ENCODE measurements around the gene NTN4.

NTN4 gene

GRCh38 chr12:95643256-95643655, 147.3 kb downstream of the NTN4 start:
- H3K4me1 ChIP-seq (ENCODE audit: control insufficient read depth, low read depth, low read length), result no peaks in the 10 kb centered on the region
- H3K9me3 ChIP-seq (ENCODE audit: control insufficient read depth, low read depth, low read length), result peaks cover 3% of the 10 kb centered on the region
- no peaks in the 10 kb centered on the region for H3K36me3 ChIP-seq (ENCODE audit: control insufficient read depth, low read depth, low read length)
- H3K9ac ChIP-seq (ENCODE audit: low read length), result no peak overlapping the region
- no peak overlapping the region for H3K27ac ChIP-seq (ENCODE audit: low read length)
- H3K27me3 ChIP-seq (ENCODE audit: control insufficient read depth, insufficient read depth, low read length), result no peaks in the 10 kb centered on the region
- no peak overlapping the region for H3K4me3 ChIP-seq (ENCODE audit: low read length)

- H3K9me3 ChIP-seq (ENCODE audit: control insufficient read depth, low read depth, low read length), result peaks cover 3% of the 10 kb centered on the region
- no peaks in the 10 kb centered on the region for H3K27me3 ChIP-seq (ENCODE audit: control insufficient read depth, insufficient read depth, low read length)
- no peaks in the 10 kb centered on the region for H3K36me3 ChIP-seq (ENCODE audit: control insufficient read depth, low read depth, low read length)
- H3K9ac ChIP-seq (ENCODE audit: low read length), result no peak overlapping the region
- no peak overlapping the region for H3K4me3 ChIP-seq (ENCODE audit: low read length)
- H3K4me1 ChIP-seq (ENCODE audit: control insufficient read depth, low read depth, low read length), result no peaks in the 10 kb centered on the region
- no peak overlapping the region for H3K27ac ChIP-seq (ENCODE audit: low read length)
Measured at GRCh38 chr12:95642583-95642982, 148.0 kb downstream of the NTN4 start.

GRCh38 chr12:95641299-95641952, 149.1 kb downstream of the NTN4 start:
- Histone ChIP-seq H3K4me1 (ENCODE audit: control insufficient read depth, low read depth, low read length) (no peaks in the 10 kb centered on the region), H3K9me3 (ENCODE audit: control insufficient read depth, low read depth, low read length) (peaks cover 3% of the 10 kb centered on the region), H3K4me3 (ENCODE audit: low read length) (no peak overlapping the region), H3K9ac (ENCODE audit: low read length) (no peak overlapping the region), H3K27me3 (ENCODE audit: control insufficient read depth, insufficient read depth, low read length) (no peaks in the 10 kb centered on the region), H3K27ac (ENCODE audit: low read length) (no peak overlapping the region), H3K36me3 (ENCODE audit: control insufficient read depth, low read depth, low read length) (no peaks in the 10 kb centered on the region)

DNA sequence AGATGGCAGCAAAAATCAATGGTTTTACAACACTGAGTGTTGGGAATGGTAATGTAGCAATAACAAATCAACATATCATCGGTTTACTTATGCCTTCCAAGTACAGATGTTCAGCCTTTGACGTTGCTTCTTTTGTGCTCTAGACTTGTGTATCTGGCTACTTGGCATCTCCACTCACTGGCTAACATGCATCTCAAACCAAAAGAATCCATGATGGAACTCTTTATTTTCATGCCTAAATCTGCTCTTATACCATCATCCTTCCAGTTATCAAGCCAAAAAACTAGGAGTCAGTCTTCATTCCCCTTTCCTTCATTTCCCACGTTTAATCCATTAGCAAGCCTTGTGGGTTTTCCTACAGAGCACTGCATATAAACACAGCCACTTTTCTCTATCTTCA, 150.0 kb downstream of the NTN4 start:
- H3K36me3 ChIP-seq (ENCODE audit: control insufficient read depth, low read depth, low read length), result no peaks in the 10 kb centered on the region
- H3K27ac ChIP-seq (ENCODE audit: low read length), result no peak overlapping the region
- no peak overlapping the region for H3K9ac ChIP-seq (ENCODE audit: low read length)
- H3K9me3 ChIP-seq (ENCODE audit: control insufficient read depth, low read depth, low read length), result peaks cover 3% of the 10 kb centered on the region
- H3K4me3 ChIP-seq (ENCODE audit: low read length), result no peak overlapping the region
- no peaks in the 10 kb centered on the region for H3K4me1 ChIP-seq (ENCODE audit: control insufficient read depth, low read depth, low read length)
- H3K27me3 ChIP-seq (ENCODE audit: control insufficient read depth, insufficient read depth, low read length), result no peaks in the 10 kb centered on the region

GRCh38 chr12:95637471-95638155, 153.0 kb downstream of the NTN4 start:
- H3K9ac ChIP-seq (ENCODE audit: low read length), result no peak overlapping the region
- no peak overlapping the region for H3K27ac ChIP-seq (ENCODE audit: low read length)
- H3K4me3 ChIP-seq (ENCODE audit: low read length), result no peak overlapping the region
- H3K4me1 ChIP-seq (ENCODE audit: control insufficient read depth, low read depth, low read length), result no peaks in the 10 kb centered on the region
- H3K9me3 ChIP-seq (ENCODE audit: control insufficient read depth, low read depth, low read length), result peaks cover 3% of the 10 kb centered on the region
- no peaks in the 10 kb centered on the region for H3K36me3 ChIP-seq (ENCODE audit: control insufficient read depth, low read depth, low read length)
- no peaks in the 10 kb centered on the region for H3K27me3 ChIP-seq (ENCODE audit: control insufficient read depth, insufficient read depth, low read length)

DNA sequence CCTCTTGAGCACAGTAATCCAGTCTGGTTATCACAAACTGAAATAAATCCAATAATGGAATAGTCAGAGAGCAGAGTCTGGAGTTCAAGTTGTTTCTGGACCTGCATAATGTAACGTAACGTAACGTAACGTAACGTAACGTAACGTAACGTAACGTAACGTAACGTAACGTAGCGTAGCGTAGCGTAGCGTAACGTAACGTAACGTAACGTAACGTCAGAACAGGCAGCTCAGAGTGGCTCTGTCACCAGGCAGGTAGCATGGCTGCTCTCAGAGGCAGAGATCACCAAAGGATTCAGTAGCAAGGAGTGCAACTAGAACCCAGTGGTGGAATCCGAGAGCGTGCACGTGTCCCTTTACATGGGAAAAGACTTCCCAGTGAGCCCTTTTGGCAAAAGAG, 153.6 kb downstream of the NTN4 start:
- Histone ChIP-seq H3K9me3 (ENCODE audit: control insufficient read depth, low read depth, low read length) (no peaks in the 10 kb centered on the region), H3K36me3 (ENCODE audit: control insufficient read depth, low read depth, low read length) (no peaks in the 10 kb centered on the region), H3K4me3 (ENCODE audit: low read length) (no peak overlapping the region), H3K27ac (ENCODE audit: low read length) (no peak overlapping the region), H3K4me1 (ENCODE audit: control insufficient read depth, low read depth, low read length) (no peaks in the 10 kb centered on the region), H3K9ac (ENCODE audit: low read length) (no peak overlapping the region), H3K27me3 (ENCODE audit: control insufficient read depth, insufficient read depth, low read length) (no peaks in the 10 kb centered on the region)

GRCh38 chr12:95634622-95635621, 155.6 kb downstream of the NTN4 start:
- H3K9ac ChIP-seq (ENCODE audit: low read length), result no peak overlapping the region
- no peaks in the 10 kb centered on the region for H3K27me3 ChIP-seq (ENCODE audit: control insufficient read depth, insufficient read depth, low read length)
- no peak overlapping the region for H3K27ac ChIP-seq (ENCODE audit: low read length)
- no peak overlapping the region for H3K4me3 ChIP-seq (ENCODE audit: low read length)
- no peaks in the 10 kb centered on the region for H3K36me3 ChIP-seq (ENCODE audit: control insufficient read depth, low read depth, low read length)
- no peaks in the 10 kb centered on the region for H3K9me3 ChIP-seq (ENCODE audit: control insufficient read depth, low read depth, low read length)
- H3K4me1 ChIP-seq (ENCODE audit: control insufficient read depth, low read depth, low read length), result no peaks in the 10 kb centered on the region

DNA sequence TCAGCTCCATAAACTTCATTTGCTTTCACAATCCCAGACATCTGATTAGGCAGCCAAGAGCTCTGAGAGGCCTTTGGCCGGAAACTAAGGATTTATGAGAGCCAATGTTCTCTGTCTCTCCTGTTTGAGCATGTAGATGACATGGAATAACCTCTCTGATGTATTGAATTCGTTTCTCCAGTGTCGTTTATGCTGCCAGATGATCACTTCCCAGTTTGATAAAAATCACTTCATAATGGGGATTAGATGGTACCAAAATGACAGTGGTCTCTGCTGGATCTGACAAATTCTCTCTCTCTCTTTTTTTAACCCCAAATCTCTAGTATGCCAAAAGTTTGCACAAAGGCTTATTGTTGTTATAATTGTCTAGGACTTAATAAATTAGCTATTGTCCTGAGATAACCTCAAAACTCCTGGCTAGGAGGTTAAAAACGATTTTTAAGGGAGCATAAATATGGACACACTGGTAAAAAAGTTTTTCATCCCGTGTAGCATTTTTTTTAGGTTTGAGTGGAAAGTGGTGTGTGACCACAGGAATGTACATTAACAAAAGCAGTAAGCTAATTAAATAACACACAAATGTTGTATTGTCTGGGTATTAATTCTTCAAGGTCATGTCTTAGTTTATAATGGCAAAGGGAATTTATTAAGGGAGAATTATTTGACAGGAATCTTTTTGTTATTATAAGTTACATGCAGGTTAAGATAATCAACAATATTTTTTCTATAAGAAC, 156.7 kb downstream of the NTN4 start:
- no peaks in the 10 kb centered on the region for H3K36me3 ChIP-seq (ENCODE audit: control insufficient read depth, low read depth, low read length)
- H3K27me3 ChIP-seq (ENCODE audit: control insufficient read depth, insufficient read depth, low read length), result no peaks in the 10 kb centered on the region
- no peak overlapping the region for H3K27ac ChIP-seq (ENCODE audit: low read length)
- no peaks in the 10 kb centered on the region for H3K4me1 ChIP-seq (ENCODE audit: control insufficient read depth, low read depth, low read length)
- H3K9me3 ChIP-seq (ENCODE audit: control insufficient read depth, low read depth, low read length), result no peaks in the 10 kb centered on the region
- no peak overlapping the region for H3K9ac ChIP-seq (ENCODE audit: low read length)
- H3K4me3 ChIP-seq (ENCODE audit: low read length), result no peak overlapping the region

DNA sequence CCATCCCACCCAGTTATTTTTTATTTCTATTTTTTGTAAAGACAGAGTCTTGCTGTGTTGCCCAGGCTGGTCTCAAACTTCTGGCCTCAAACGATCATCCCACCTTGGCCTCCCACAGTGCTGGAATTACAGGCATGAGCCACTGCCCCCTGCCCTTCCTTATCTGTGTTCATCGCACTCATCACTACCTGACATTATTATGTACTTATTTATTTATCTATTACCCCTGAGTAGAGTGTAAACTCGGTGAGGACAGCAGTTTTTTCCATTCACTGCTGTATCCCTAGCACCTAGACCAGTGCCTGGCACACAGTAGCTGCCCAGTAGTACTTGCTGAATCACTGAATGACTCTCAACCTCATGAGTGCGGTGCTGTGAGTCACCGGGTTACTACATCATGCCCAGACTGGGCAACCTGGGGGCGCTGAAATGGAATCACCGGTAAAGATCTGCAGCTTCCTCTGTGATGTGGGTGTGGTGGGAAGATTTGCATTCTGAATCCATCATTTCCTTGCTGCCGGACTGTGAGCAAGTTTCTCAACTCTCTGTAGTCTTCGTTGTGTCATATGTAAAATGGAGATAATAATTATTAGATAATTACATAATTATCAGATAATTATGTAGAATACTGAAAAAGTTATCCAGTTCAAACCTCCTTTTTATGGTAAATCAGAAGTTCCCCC, 157.4 kb downstream of the NTN4 start:
- no peaks in the 10 kb centered on the region for H3K36me3 ChIP-seq (ENCODE audit: control insufficient read depth, low read depth, low read length)
- H3K9me3 ChIP-seq (ENCODE audit: control insufficient read depth, low read depth, low read length), result no peaks in the 10 kb centered on the region
- no peak overlapping the region for H3K4me3 ChIP-seq (ENCODE audit: low read length)
- H3K9ac ChIP-seq (ENCODE audit: low read length), result no peak overlapping the region
- no peaks in the 10 kb centered on the region for H3K4me1 ChIP-seq (ENCODE audit: control insufficient read depth, low read depth, low read length)
- H3K27ac ChIP-seq (ENCODE audit: low read length), result no peak overlapping the region
- H3K27me3 ChIP-seq (ENCODE audit: control insufficient read depth, insufficient read depth, low read length), result no peaks in the 10 kb centered on the region

- Histone ChIP-seq H3K9me3 (ENCODE audit: control insufficient read depth, low read depth, low read length) (no peaks in the 10 kb centered on the region), H3K27me3 (ENCODE audit: control insufficient read depth, insufficient read depth, low read length) (no peaks in the 10 kb centered on the region), H3K36me3 (ENCODE audit: control insufficient read depth, low read depth, low read length) (no peaks in the 10 kb centered on the region), H3K4me1 (ENCODE audit: control insufficient read depth, low read depth, low read length) (no peaks in the 10 kb centered on the region), H3K27ac (ENCODE audit: low read length) (no peak overlapping the region), H3K9ac (ENCODE audit: low read length) (no peak overlapping the region), H3K4me3 (ENCODE audit: low read length) (no peak overlapping the region)
Measured at GRCh38 chr12:95630496-95630895, 160.1 kb downstream of the NTN4 start.
